ENCODE data around the gene TGOLN2.
A peak's percentile ranks its signal among the peaks of the same experiment; 100 is the strongest.

The TGOLN2 gene

GRCh38 chr2:85308896-85309555 lies 18.8 kb downstream of the TGOLN2 start:
- TF ChIP-seq MAX (IDR thresholded peaks at IDR 0.05; ENCODE audit: low read depth, low read length), result peak; percentile 44
- no peak for TF ChIP-seq POLR2A (IDR thresholded peaks at IDR 0.05; ENCODE audit: extremely low read depth, insufficient read length)
- peak overlapping the region; percentile 46 for H3K4me3 ChIP-seq (ENCODE audit: low read depth, low read length)
- peak; percentile 73 for DNase-seq (ENCODE audit: low read depth)

GRCh38 chr2:85308201-85308600 lies 19.6 kb downstream of the TGOLN2 start:
- DNase-seq (ENCODE audit: low read depth), result no peak
- TF ChIP-seq MAX (IDR thresholded peaks at IDR 0.05; ENCODE audit: low read depth, low read length) (no peak), CTCF (IDR thresholded peaks at IDR 0.05; ENCODE audit: low read depth, low read length) (no peak)
- no peak overlapping the region for H3K4me3 ChIP-seq (ENCODE audit: low read depth, low read length)

GRCh38 chr2:85307527-85307897 lies 20.3 kb downstream of the TGOLN2 start:
- no peak for DNase-seq (ENCODE audit: low read depth)
- TF ChIP-seq MYC (IDR thresholded peaks at IDR 0.05; ENCODE audit: low read depth, low read length) (0 out of 2 replicates have a peak, but pooled peaks have one; percentile 7), CTCF (IDR thresholded peaks at IDR 0.05; ENCODE audit: low read depth, low read length) (no peak)
- peak overlapping the region; percentile 54 for H3K4me3 ChIP-seq (ENCODE audit: low read depth, low read length)

GRCh38 chr2:85303780-85304531 lies 23.8 kb downstream of the TGOLN2 start:
- DNase-seq (ENCODE audit: low read depth), result no peak
- H3K4me3 ChIP-seq (ENCODE audit: low read depth, low read length), result no peak overlapping the region
- TF ChIP-seq CTCF (IDR thresholded peaks at IDR 0.05; ENCODE audit: low read depth, low read length), result no peak
- TF ChIP-seq MYC (IDR thresholded peaks at IDR 0.05; ENCODE audit: low read depth, low read length), result no peak
- TF ChIP-seq MAX (IDR thresholded peaks at IDR 0.05; ENCODE audit: low read depth, low read length), result no peak

GRCh38 chr2:85302121-85302520 lies 25.7 kb downstream of the TGOLN2 start:
- DNase-seq (ENCODE audit: low read depth), result no peak
- no peak for TF ChIP-seq POLR2A (IDR thresholded peaks at IDR 0.05; ENCODE audit: extremely low read depth, insufficient read length)
- no peak overlapping the region for H3K4me3 ChIP-seq (ENCODE audit: low read depth, low read length)

GRCh38 chr2:85291425-85292023 lies 36.3 kb downstream of the TGOLN2 start:
- peak overlapping the region; percentile 32 for H3K4me3 ChIP-seq (ENCODE audit: low read depth, low read length)
- TF ChIP-seq MYC (IDR thresholded peaks at IDR 0.05; ENCODE audit: low read depth, low read length) (no peak), MAX (IDR thresholded peaks at IDR 0.05; ENCODE audit: low read depth, low read length) (no peak), CTCF (IDR thresholded peaks at IDR 0.05; ENCODE audit: low read depth, low read length) (no peak), POLR2A (IDR thresholded peaks at IDR 0.05; ENCODE audit: extremely low read depth, insufficient read length) (no peak)
- DNase-seq (ENCODE audit: low read depth), result peak; percentile 27
